Measurements from ENCODE around the gene TMEM88. TPM values are rescaled to one million over a fixed set of nuclear protein-coding genes. Genes with fewer than 3 reads are reported as not detected.

TMEM88 gene
- total and polyA plus RNA-seq, 2 of the 13 experiments (the other 11 are each of a cell fraction or from before 2014, with no cell fraction given): 0.31 to 0.66 TPM

DNA sequence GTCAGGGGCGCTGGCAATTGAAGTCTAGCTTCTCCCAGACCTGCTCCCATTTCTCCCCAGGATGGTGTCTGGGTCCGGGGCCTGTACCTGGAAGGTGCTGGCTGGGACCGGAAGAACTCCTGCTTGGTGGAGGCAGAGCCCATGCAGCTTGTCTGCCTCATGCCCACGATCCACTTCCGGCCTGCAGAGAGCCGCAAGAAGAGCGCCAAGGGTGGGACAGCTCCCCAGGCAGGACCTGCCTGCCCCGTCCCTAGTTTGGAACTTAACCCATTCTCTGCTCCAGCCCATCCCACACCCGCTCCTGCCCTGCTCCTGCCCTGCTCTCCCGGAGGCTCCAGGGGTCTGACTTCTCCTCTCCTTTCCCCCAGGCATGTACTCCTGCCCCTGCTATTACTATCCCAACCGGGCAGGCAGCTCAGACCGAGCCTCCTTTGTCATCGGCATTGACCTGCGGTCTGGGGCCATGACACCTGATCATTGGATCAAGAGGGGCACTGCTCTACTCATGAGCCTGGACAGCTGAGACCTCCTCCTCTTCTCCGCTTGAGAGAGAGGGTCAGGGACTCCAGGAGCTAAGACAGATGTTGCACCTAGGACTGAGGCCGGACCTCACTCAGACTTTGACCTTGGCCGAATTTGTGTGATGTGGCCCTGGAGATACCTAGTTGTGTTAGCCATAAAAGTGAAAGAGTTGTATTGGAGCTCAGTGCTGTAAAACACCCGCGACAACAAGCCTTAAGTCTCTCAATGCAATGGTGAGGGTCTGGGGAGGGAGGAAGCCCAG, 21.7 kb upstream of the TMEM88 start:
- DNase-seq (ENCODE audit: low spot score): no peak
- TF ChIP-seq ETV5 (CRISPR knock-in tag; IDR thresholded peaks at IDR 0.05; ENCODE audit: borderline replicate concordance) (0 out of 2 replicates have a peak, but pooled peaks have one; percentile 9), ZNF770 (CRISPR knock-in tag; IDR thresholded peaks at IDR 0.05) (peak; percentile 23; the same call in 1 of the 2 replicates), KDM5B (CRISPR knock-in tag; IDR thresholded peaks at IDR 0.05; ENCODE audit: borderline replicate concordance) (0 out of 2 replicates have a peak, but pooled peaks have one; percentile 12), ATF7-NPFF (CRISPR knock-in tag; IDR thresholded peaks at IDR 0.05; ENCODE audit: low read depth) (0 out of 2 replicates have a peak, but pooled peaks have one; percentile 34), ZNF343 (CRISPR knock-in tag; IDR thresholded peaks at IDR 0.05) (no peak), CCDC6 (CRISPR knock-in tag; IDR thresholded peaks at IDR 0.05) (peak; percentile 62; the same call in 1 of the 2 replicates), ZNF572 (CRISPR knock-in tag; IDR thresholded peaks at IDR 0.05) (0 out of 2 replicates have a peak, but pooled peaks have one; percentile 82), PITX1 (CRISPR knock-in tag; IDR thresholded peaks at IDR 0.05) (0 out of 2 replicates have a peak, but pooled peaks have one; percentile 7), ZNF20 (CRISPR knock-in tag; IDR thresholded peaks at IDR 0.05) (no peak), HOXA7 (CRISPR knock-in tag; IDR thresholded peaks at IDR 0.05) (no peak)
- TF ChIP-seq, protein P1, sequence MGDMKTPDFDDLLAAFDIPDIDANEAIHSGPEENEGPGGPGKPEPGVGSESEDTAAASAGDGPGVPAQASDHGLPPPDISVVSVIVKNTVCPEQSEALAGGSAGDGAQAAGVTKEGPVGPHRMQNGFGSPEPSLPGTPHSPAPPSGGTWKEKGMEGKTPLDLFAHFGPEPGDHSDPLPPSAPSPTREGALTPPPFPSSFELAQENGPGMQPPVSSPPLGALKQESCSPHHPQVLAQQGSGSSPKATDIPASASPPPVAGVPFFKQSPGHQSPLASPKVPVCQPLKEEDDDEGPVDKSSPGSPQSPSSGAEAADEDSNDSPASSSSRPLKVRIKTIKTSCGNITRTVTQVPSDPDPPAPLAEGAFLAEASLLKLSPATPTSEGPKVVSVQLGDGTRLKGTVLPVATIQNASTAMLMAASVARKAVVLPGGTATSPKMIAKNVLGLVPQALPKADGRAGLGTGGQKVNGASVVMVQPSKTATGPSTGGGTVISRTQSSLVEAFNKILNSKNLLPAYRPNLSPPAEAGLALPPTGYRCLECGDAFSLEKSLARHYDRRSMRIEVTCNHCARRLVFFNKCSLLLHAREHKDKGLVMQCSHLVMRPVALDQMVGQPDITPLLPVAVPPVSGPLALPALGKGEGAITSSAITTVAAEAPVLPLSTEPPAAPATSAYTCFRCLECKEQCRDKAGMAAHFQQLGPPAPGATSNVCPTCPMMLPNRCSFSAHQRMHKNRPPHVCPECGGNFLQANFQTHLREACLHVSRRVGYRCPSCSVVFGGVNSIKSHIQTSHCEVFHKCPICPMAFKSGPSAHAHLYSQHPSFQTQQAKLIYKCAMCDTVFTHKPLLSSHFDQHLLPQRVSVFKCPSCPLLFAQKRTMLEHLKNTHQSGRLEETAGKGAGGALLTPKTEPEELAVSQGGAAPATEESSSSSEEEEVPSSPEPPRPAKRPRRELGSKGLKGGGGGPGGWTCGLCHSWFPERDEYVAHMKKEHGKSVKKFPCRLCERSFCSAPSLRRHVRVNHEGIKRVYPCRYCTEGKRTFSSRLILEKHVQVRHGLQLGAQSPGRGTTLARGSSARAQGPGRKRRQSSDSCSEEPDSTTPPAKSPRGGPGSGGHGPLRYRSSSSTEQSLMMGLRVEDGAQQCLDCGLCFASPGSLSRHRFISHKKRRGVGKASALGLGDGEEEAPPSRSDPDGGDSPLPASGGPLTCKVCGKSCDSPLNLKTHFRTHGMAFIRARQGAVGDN (CRISPR knock-in tag; IDR thresholded peaks at IDR 0.05): peak; percentile 56
- TF ChIP-seq, protein P2, sequence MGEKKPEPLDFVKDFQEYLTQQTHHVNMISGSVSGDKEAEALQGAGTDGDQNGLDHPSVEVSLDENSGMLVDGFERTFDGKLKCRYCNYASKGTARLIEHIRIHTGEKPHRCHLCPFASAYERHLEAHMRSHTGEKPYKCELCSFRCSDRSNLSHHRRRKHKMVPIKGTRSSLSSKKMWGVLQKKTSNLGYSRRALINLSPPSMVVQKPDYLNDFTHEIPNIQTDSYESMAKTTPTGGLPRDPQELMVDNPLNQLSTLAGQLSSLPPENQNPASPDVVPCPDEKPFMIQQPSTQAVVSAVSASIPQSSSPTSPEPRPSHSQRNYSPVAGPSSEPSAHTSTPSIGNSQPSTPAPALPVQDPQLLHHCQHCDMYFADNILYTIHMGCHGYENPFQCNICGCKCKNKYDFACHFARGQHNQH (CRISPR knock-in tag; IDR thresholded peaks at IDR 0.05): 0 out of 2 replicates have a peak, but pooled peaks have one; percentile 34

More for the DNA sequence above, 21.7 kb upstream of the TMEM88 start:
- ChIA-PET CTCF (ENCODE audit: low intra/inter-chr PET ratio, low total read pairs) (no interaction called here), POLR2A (interaction anchor here (0.8 to 8.2 kb wide), 10 partner anchors 8 to 260 kb away, joined by 3 to 159 read pairs (median 4); partner anchors contain the start of genes CNTROB, CYB5D1, NAA38 and RNF227)
- peak overlapping the region; percentile 84 for H3K4me2 ChIP-seq (ENCODE audit: low read depth, low read length)
- peaks cover 7% of the 10 kb centered on the region for H3K79me2 ChIP-seq (ENCODE audit: insufficient read depth, low read length)
- H3K4me1 ChIP-seq (ENCODE audit: insufficient read depth, low read length): peaks cover 40% of the 10 kb centered on the region
- H3K27ac ChIP-seq (ENCODE audit: extremely low read length, insufficient read depth, low read length): no peak overlapping the region
- H3K9ac ChIP-seq (ENCODE audit: insufficient read depth, low read depth, low read length): 0 out of 2 replicates have a peak overlapping the region, but pooled peaks have one; percentile 7
- no peaks in the 10 kb centered on the region for H3K9me3 ChIP-seq (ENCODE audit: low read length)
- intact Hi-C loops (cut with micrococcal nuclease; ENCODE audit: unreplicated experiment): loop anchor here (5.0 kb wide), 1 partner anchor 86 kb away; no protein-coding TSS in a partner anchor
- 2% methylated on average over 13 of the region's 19 CpGs for WGBS (ENCODE audit: low lambda C conversion rate)
- peaks cover 6 to 27% of the 10 kb centered on the region in 2 experiments; a peak in 4 of 5 replicates for H3K27me3 ChIP-seq (ENCODE audit: control insufficient read depth in 1 of 2, insufficient read depth in 2 of 2, low read length in 2 of 2)
- no peak for ATAC-seq
- H3K36me3 ChIP-seq (replicated peaks in 1 of 2; ENCODE audit: control insufficient read depth in 1 of 2, insufficient read depth in 2 of 2, low read length in 2 of 2): no peaks in the 10 kb centered on the region
- H4K20me1 ChIP-seq (ENCODE audit: insufficient read depth, low read length): no peaks in the 10 kb centered on the region
- peak overlapping the region; percentile 54 to 92 (median 65); a peak in 5 of 6 replicates for H3K4me3 ChIP-seq (replicated peaks in 1 of 3; ENCODE audit: insufficient read depth in 1 of 3, low read depth in 2 of 3, low read length in 3 of 3)
- no TSS peak for BruUV-seq (replicated peaks)
- no peak for FAIRE-seq
- H2AFZ ChIP-seq (ENCODE audit: low read length): peak overlapping the region; percentile 10
- in situ Hi-C loops (cut with HindIII; ENCODE audit: extremely low pct_ligation_motif_present, low pct_unique_long_range_greater_than_20kb): no loop called here

Measured in HepG2 (cell line).